ENCODE results near the gene RABL3.
"Not testable (repeated sequence)": the region's sequence is repeated elsewhere in the genome, so short reads cannot be mapped to it uniquely, and the experiment has no call there.

Gene RABL3

GRCh38 chr3:120743556-120744195, 1.4 kb upstream of the RABL3 start:
- peak overlapping the region; percentile 68 to 93 for H3K4me3 ChIP-seq
- intact Hi-C loops (cut with DNase I; ENCODE audit: low total_unique reads): loop anchor here (5.0 to 10.0 kb wide), 4 partner anchors 146 to 1001 kb away; partner anchors contain the start of genes GOLGB1, GSK3B and NDUFB4
- H3K36me3 ChIP-seq: peaks cover 0 to 7% (median 6%) of the 10 kb centered on the region in 3 donors
- peak overlapping the region; percentile 89 to 91 for H3K27ac ChIP-seq
- no peak for DNase-seq
- H3K9me3 ChIP-seq: no peaks in the 10 kb centered on the region
- no peak for TF ChIP-seq CTCF (IDR thresholded peaks at IDR 0.05)
- no peaks in the 10 kb centered on the region for H3K27me3 ChIP-seq
- peaks cover 0 to 18% (median 12%) of the 10 kb centered on the region in 4 donors for H3K4me1 ChIP-seq

- no peak for DNase-seq
These were observed 591 bp upstream of the RABL3 start for GRCh38 chr3:120742849-120743365.

GRCh38 chr3:120741837-120742197, 499 bp downstream of the RABL3 start:
- Histone ChIP-seq H3K27ac (peak overlapping the region; percentile 89 to 91), H3K27me3 (no peaks in the 10 kb centered on the region), H3K4me1 (peaks cover 0 to 18% (median 12%) of the 10 kb centered on the region in 4 donors), H3K9me3 (no peaks in the 10 kb centered on the region), H3K4me3 (peak overlapping the region; percentile 68 to 93), H3K36me3 (peaks cover 12 to 16% (median 15%) of the 10 kb centered on the region in 3 donors)
- no peak for TF ChIP-seq CTCF (IDR thresholded peaks at IDR 0.05)
- intact Hi-C loops (cut with DNase I; ENCODE audit: low total_unique reads): loop anchor here (5.0 to 10.0 kb wide), 4 partner anchors 145 to 1003 kb away; partner anchors contain the start of genes GOLGB1, GSK3B and NDUFB4
- DNase-seq: no peak

More at GRCh38 chr3:120742849-120743365, 591 bp upstream of the RABL3 start:
- peaks cover 5 to 12% (median 11%) of the 10 kb centered on the region in 3 donors for H3K36me3 ChIP-seq
- no peaks in the 10 kb centered on the region for H3K27me3 ChIP-seq
- peaks cover 0 to 18% (median 12%) of the 10 kb centered on the region in 4 donors for H3K4me1 ChIP-seq
- intact Hi-C loops (cut with DNase I; ENCODE audit: low total_unique reads): loop anchor here (5.0 to 10.0 kb wide), 4 partner anchors 146 to 1002 kb away; partner anchors contain the start of genes GOLGB1, GSK3B and NDUFB4
- TF ChIP-seq CTCF (IDR thresholded peaks at IDR 0.05): no peak
- no peaks in the 10 kb centered on the region for H3K9me3 ChIP-seq
- peak overlapping the region; percentile 89 to 91 for H3K27ac ChIP-seq
- peak overlapping the region; percentile 68 to 93 for H3K4me3 ChIP-seq

- peaks cover 0 to 18% (median 12%) of the 10 kb centered on the region in 4 donors for H3K4me1 ChIP-seq
- DNase-seq: no peak
- intact Hi-C loops (cut with DNase I; ENCODE audit: low total_unique reads): loop anchor here (5.0 to 10.0 kb wide), 4 partner anchors 144 to 1003 kb away; partner anchors contain the start of genes GOLGB1, GSK3B and NDUFB4
- H3K9me3 ChIP-seq: no peaks in the 10 kb centered on the region
- H3K4me3 ChIP-seq: peak overlapping the region; percentile 68 to 93
- H3K36me3 ChIP-seq: peaks cover 12 to 16% (median 15%) of the 10 kb centered on the region in 3 donors
- no peak for TF ChIP-seq CTCF (IDR thresholded peaks at IDR 0.05)
- H3K27me3 ChIP-seq: no peaks in the 10 kb centered on the region
- no peak overlapping the region for H3K27ac ChIP-seq
These were observed 996 bp downstream of the RABL3 start for GRCh38 chr3:120741320-120741719.

- H3K4me1 ChIP-seq; H3K4me3 ChIP-seq; intact Hi-C loops (cut with DNase I; ENCODE audit: low total_unique reads): not testable (repeated sequence)
These were observed 4.3 kb downstream of the RABL3 start for GRCh38 chr3:120738006-120738405.

More at GRCh38 chr3:120738006-120738405, 4.3 kb downstream of the RABL3 start:
- H3K9me3 ChIP-seq, H3K27ac ChIP-seq, DNase-seq, H3K27me3 ChIP-seq: not testable (repeated sequence)
- peaks cover 12 to 16% (median 15%) of the 10 kb centered on the region in 3 donors for H3K36me3 ChIP-seq
